Right lobe of liver (tissue), 6 donors: ENCODE measurements around the gene KIF6. TPM values are rescaled to one million over a fixed set of nuclear protein-coding genes. Genes with fewer than 3 reads are reported as not detected.

Experiments used
- ATAC-seq, 4 donors: fragments of 200-7000 bp; cut with Tn5 transposase; one replicate each; pipeline ENCODE4 v1.9.1; 2020; ENCODE audit warnings: mild to moderate bottlenecking in 4 of 4, moderate library complexity in 4 of 4
- DNase-seq, 3 donors: peaks; one replicate each; pipeline ENCODE4 v3.0.0-alpha.2; 2020
- H3K27ac ChIP-seq, 3 donors: fragments of 200-600 bp; one replicate each; pipeline ENCODE4 v1.8.0; 2022
- H3K27me3 ChIP-seq, 2 donors: fragments of 200-600 bp; one replicate each; pipeline ENCODE4 v1.8.0; 2022
- H3K36me3 ChIP-seq, 4 donors: fragments of 200-600 bp; sonication (generic) in 1 of 4; one replicate each; pipeline versions ENCODE4 v1.5.1 to v1.8.0; 2017 to 2022; ENCODE audit warnings: control low read depth in 1 of 4
- H3K4me1 ChIP-seq, 4 donors: fragments of 200-600 bp; sonication (generic) in 1 of 4; one replicate each; pipeline versions ENCODE4 v1.5.1 to v1.8.0; 2017 to 2022; ENCODE audit warnings: control low read depth in 1 of 4
- H3K4me3 ChIP-seq, 3 donors: fragments of 200-600 bp; one replicate each; pipeline ENCODE4 v1.8.0; 2022
- H3K9me3 ChIP-seq, 4 donors: fragments of 200-600 bp; sonication (generic) in 1 of 4; one replicate each; pipeline versions ENCODE4 v1.5.1 to v1.8.0; 2017 to 2022; ENCODE audit warnings: control low read depth in 1 of 4
- CTCF ChIP-seq, 4 donors: fragments of 200-600 bp in 3 of 4; fragments of 450-650 bp in 1 of 4; IDR thresholded peaks; one replicate each; pipeline versions ENCODE4 v1.5.1 to v1.8.0; 2016 to 2022; ENCODE audit warnings: antibody characterized with exemption in 4 of 4, mild to moderate bottlenecking in 2 of 4
- POLR2A ChIP-seq: fragments of 450-650 bp; IDR thresholded peaks from one replicate; pipeline ENCODE4 v1.6.1; 2017; ENCODE audit warnings: antibody characterized with exemption, mild to moderate bottlenecking
- WGBS: methylation state at CpG from one replicate; pipeline ENCODE4 v1.1.6; 2018; ENCODE audit warnings: low coverage, low lambda C conversion rate; ENCODE audit not compliant: insufficient coverage; ENCODE audit errors: missing lambda C conversion rate; 5-methylcytosine and 5-hydroxymethylcytosine counted together
- intact Hi-C, 2 donors: fragments of 100-400 bp; cut with DNase I; formaldehyde crosslinking; loops; one replicate each; pipeline versions ENCODE4 v1.11.2 to v1.14.1; 2022
- total RNA-seq, 6 experiments: library from RNA; depleted of rRNA in 2 of 6; stranded (reverse); fragments of >200 nt in 2 of 6; fragmentation: NEBNext Ultra II Directional in 3 of 6; extraction: Animal tissue kit (Norgen Biotek cat#: 25700) in 3 of 6; gene quantifications; one replicate each; pipeline versions ENCODE4 v1.1.0 to v1.2.4, GENCODE V29; 2016 to 2023
- donor health status: DM: no; HTN: yes; CAD: no.
- donor health status: DM: no; HTN: no; CAD: no.
- donor health status: DM: no; HTN: no; CAD: no.
- donor health status: DM: no; HTN: yes; CAD: no.
- donor health status: DM: no; HTN: yes; CAD: no.

The KIF6 gene
- total RNA-seq, 6 experiments from 2014 or later, result 0.18 to 0.83 (median 0.37) TPM; not detected in 2

GRCh38 chr6:39594285-39594684 lies 130.9 kb downstream of the KIF6 start:
- DNase-seq, result no peak
- TF ChIP-seq CTCF (IDR thresholded peaks at IDR 0.05), result no peak
- no peak for TF ChIP-seq POLR2A
- no peaks in the 10 kb centered on the region for H3K36me3 ChIP-seq
- intact Hi-C loops, result no loop called here
- no peak overlapping the region for H3K4me3 ChIP-seq
- H3K9me3 ChIP-seq, result no peaks in the 10 kb centered on the region
- H3K27ac ChIP-seq, result no peak overlapping the region
- WGBS, result 73% methylated on average over 2 of the region's 2 CpGs
- H3K27me3 ChIP-seq, result no peaks in the 10 kb centered on the region
- H3K4me1 ChIP-seq, result no peaks in the 10 kb centered on the region
- no peak for ATAC-seq

- H3K9me3 ChIP-seq, result no peaks in the 10 kb centered on the region
- no peak for DNase-seq
- H3K36me3 ChIP-seq, result no peaks in the 10 kb centered on the region
- H3K27ac ChIP-seq, result no peak overlapping the region
- no peaks in the 10 kb centered on the region for H3K4me1 ChIP-seq
- intact Hi-C loops, result no loop called here
- TF ChIP-seq CTCF (IDR thresholded peaks at IDR 0.05) (no peak), POLR2A (no peak)
- H3K4me3 ChIP-seq, result no peak overlapping the region
- no peak for ATAC-seq
- no CpG with 5 or more reads among the region's 2 CpGs for WGBS
- no peaks in the 10 kb centered on the region for H3K27me3 ChIP-seq
These were observed 131.6 kb downstream of the KIF6 start for GRCh38 chr6:39593646-39594045.

GRCh38 chr6:39590871-39591393 lies 134.3 kb downstream of the KIF6 start:
- Histone ChIP-seq H3K27me3 (no peaks in the 10 kb centered on the region), H3K36me3 (no peaks in the 10 kb centered on the region), H3K27ac (no peak overlapping the region), H3K9me3 (no peaks in the 10 kb centered on the region), H3K4me3 (no peak overlapping the region), H3K4me1 (no peaks in the 10 kb centered on the region)
- 86% methylated on average over 4 of the region's 5 CpGs for WGBS
- TF ChIP-seq CTCF (IDR thresholded peaks at IDR 0.05) (no peak), POLR2A (no peak)
- intact Hi-C loops, result no loop called here
- DNase-seq, result no peak
- no peak for ATAC-seq

- ATAC-seq, result no peak
- 81% methylated on average over 3 of the region's 4 CpGs for WGBS
- H3K36me3 ChIP-seq, result no peaks in the 10 kb centered on the region
- DNase-seq, result no peak
- H3K27ac ChIP-seq, result no peak overlapping the region
- no peak overlapping the region for H3K4me3 ChIP-seq
- TF ChIP-seq POLR2A (no peak), CTCF (IDR thresholded peaks at IDR 0.05) (no peak)
- intact Hi-C loops, result no loop called here
- H3K4me1 ChIP-seq, result no peaks in the 10 kb centered on the region
- no peaks in the 10 kb centered on the region for H3K9me3 ChIP-seq
- no peaks in the 10 kb centered on the region for H3K27me3 ChIP-seq
These were observed 138.1 kb downstream of the KIF6 start for GRCh38 chr6:39587080-39587479.

GRCh38 chr6:39585641-39586040 lies 139.6 kb downstream of the KIF6 start:
- Histone ChIP-seq H3K36me3 (no peaks in the 10 kb centered on the region), H3K27me3 (no peaks in the 10 kb centered on the region), H3K4me1 (no peaks in the 10 kb centered on the region), H3K4me3 (no peak overlapping the region), H3K27ac (no peak overlapping the region), H3K9me3 (no peaks in the 10 kb centered on the region)
- intact Hi-C loops, result no loop called here
- ATAC-seq (no peak), DNase-seq (no peak)
- TF ChIP-seq CTCF (IDR thresholded peaks at IDR 0.05), result no peak
- no peak for TF ChIP-seq POLR2A
- WGBS, result 83% methylated on average over 2 of the region's 2 CpGs
